Lung (tissue), 12 donors: Measurements from ENCODE around the gene THUMPD3. TPM values are rescaled to one million over a fixed set of nuclear protein-coding genes. Genes with fewer than 3 reads are reported as not detected.

Source experiments
- ATAC-seq: fragments of 200-7000 bp; cut with Tn5 transposase; one replicate; pipeline ENCODE4 v1.9.1; 2020; ENCODE audit warnings: moderate number of reproducible peaks; ENCODE audit not compliant: insufficient read depth, low FRiP score
- DNase-seq, 3 donors: peaks; one replicate each; pipeline ENCODE4 v3.0.0-alpha.2; 2013 to 2017
- H3K27ac ChIP-seq, 2 donors: one replicate each; pipeline ENCODE4 v1.5.1; 2013; ENCODE audit warnings: mild to moderate bottlenecking in 2 of 2, moderate library complexity in 2 of 2, control low read depth in 1 of 2, inconsistent platforms in 1 of 2, low read depth in 1 of 2, low read length in 1 of 2
- H3K27me3 ChIP-seq, 3 donors: one replicate each; pipeline ENCODE4 v1.5.1; 2013; ENCODE audit warnings: low read length in 2 of 3; ENCODE audit not compliant: control insufficient read depth in 3 of 3, insufficient read depth in 3 of 3
- H3K36me3 ChIP-seq, 4 donors: one replicate each; pipeline ENCODE4 v1.5.1; 2013; ENCODE audit warnings: low read length in 4 of 4, mild to moderate bottlenecking in 1 of 4, moderate library complexity in 1 of 4; ENCODE audit not compliant: control insufficient read depth in 4 of 4, insufficient read depth in 4 of 4
- H3K4me1 ChIP-seq, 5 donors: one replicate each; pipeline ENCODE4 v1.5.1; 2013; ENCODE audit warnings: low read length in 5 of 5, mild to moderate bottlenecking in 2 of 5, moderate library complexity in 1 of 5; ENCODE audit not compliant: control insufficient read depth in 5 of 5, insufficient read depth in 5 of 5
- H3K4me3 ChIP-seq: one replicate; pipeline ENCODE4 v1.5.1; 2013; ENCODE audit warnings: mild to moderate bottlenecking, control low read depth, moderate library complexity
- H3K9ac ChIP-seq, 2 donors: one replicate each; pipeline ENCODE4 v1.5.1; 2013; ENCODE audit warnings: low read length in 2 of 2, control low read depth in 1 of 2; ENCODE audit not compliant: insufficient read depth in 1 of 2
- H3K9me3 ChIP-seq, 4 donors: one replicate each; pipeline ENCODE4 v1.5.1; 2013; ENCODE audit warnings: low read length in 3 of 4, mild to moderate bottlenecking in 1 of 4, moderate library complexity in 1 of 4; ENCODE audit not compliant: control insufficient read depth in 4 of 4, insufficient read depth in 3 of 4
- CTCF ChIP-seq: IDR thresholded peaks from 2 replicates; pipeline ENCODE4 v1.5.1; 2012; ENCODE audit warnings: mild to moderate bottlenecking; ENCODE audit errors: control extremely low read depth, extremely low read depth
- WGBS, 2 donors: extraction: QIAGEN DNeasy Blood & Tissue Kit; methylation state at CpG; one replicate each; pipeline ENCODE4 v1.1.7; 2013; 5-methylcytosine and 5-hydroxymethylcytosine counted together
- polyA plus RNA-seq, 2 donors: library from polyadenylated mRNA; stranded (reverse); fragments of 200-250 nt; gene quantifications; one replicate each; pipeline ENCODE4 v1.2.1, GENCODE V29; 2013
- total RNA-seq, 2 donors: library from RNA; depleted of rRNA in 1 of 2; stranded (reverse); fragments of >200 nt in 1 of 2; gene quantifications; one replicate each; pipeline ENCODE4 v1.2.1, GENCODE V29; 2014 to 2021
- donor health status: control.
- donor health status: control.
- donor health status: Bipolar disorder and iron deficiency.
- donor health status: healthy.
- donor health status: DM: yes; HTN: yes; CAD: no.

Gene THUMPD3
- total and polyA plus RNA-seq, 4 donors, result 28.6 to 37.2 (median 31.8) TPM

GRCh38 chr3:9387322-9387655, 24.4 kb downstream of the THUMPD3 start:
- Histone ChIP-seq H3K4me3 (no peak overlapping the region), H3K9ac (no peak overlapping the region), H3K9me3 (no peaks in the 10 kb centered on the region), H3K4me1 (no peaks in the 10 kb centered on the region), H3K36me3 (peaks cover 24 to 82% (median 51%) of the 10 kb centered on the region in 4 donors), H3K27ac (no peak overlapping the region), H3K27me3 (no peaks in the 10 kb centered on the region)
- TF ChIP-seq CTCF, result no peak
- ATAC-seq (no peak), DNase-seq (no peak)
- 66 to 78% methylated on average over 2 of the region's 2 CpGs for WGBS, 2 donors

GRCh38 chr3:9388142-9388541, 25.3 kb downstream of the THUMPD3 start:
- H3K9me3 ChIP-seq, result no peaks in the 10 kb centered on the region
- no peak overlapping the region for H3K27ac ChIP-seq
- H3K36me3 ChIP-seq, result peaks cover 20 to 74% (median 49%) of the 10 kb centered on the region in 4 donors
- no peak for TF ChIP-seq CTCF
- no peaks in the 10 kb centered on the region for H3K27me3 ChIP-seq
- no peaks in the 10 kb centered on the region for H3K4me1 ChIP-seq
- no peak overlapping the region for H3K4me3 ChIP-seq
- no peak overlapping the region for H3K9ac ChIP-seq
- ATAC-seq (no peak), DNase-seq (no peak)
- 86 to 88% methylated on average over 2 of the region's 2 CpGs for WGBS, 2 donors

GRCh38 chr3:9388562-9389272, 25.9 kb downstream of the THUMPD3 start:
- peaks cover 23 to 74% (median 50%) of the 10 kb centered on the region in 4 donors for H3K36me3 ChIP-seq

More at GRCh38 chr3:9388562-9389272, 25.9 kb downstream of the THUMPD3 start:
- Histone ChIP-seq H3K4me1 (no peaks in the 10 kb centered on the region), H3K9ac (no peak overlapping the region), H3K4me3 (no peak overlapping the region), H3K9me3 (no peaks in the 10 kb centered on the region), H3K27ac (no peak overlapping the region), H3K27me3 (no peaks in the 10 kb centered on the region)
- ATAC-seq (no peak), DNase-seq (no peak)
- WGBS, 2 donors, result 93 to 96% methylated on average over 5 of the region's 5 CpGs
- TF ChIP-seq CTCF, result no peak
